Immature natural killer cell (primary cell): Measurements from ENCODE around the gene ABCA5. TPM values are rescaled to one million over a fixed set of nuclear protein-coding genes. Genes with fewer than 3 reads are reported as not detected.

ENCODE experiments used
- DNase-seq, 3 donors: peaks; one replicate each; pipeline ENCODE4 v3.0.0; 2022; ENCODE audit warnings: mixed read lengths in 1 of 3
- H3K27ac Mint-ChIP-seq, 6 donors: one replicate each; pipeline ENCODE4 v1.8.0; 2020; ENCODE audit warnings: mixed read lengths in 6 of 6, mild to moderate bottlenecking in 5 of 6, inconsistent platforms in 4 of 6, moderate library complexity in 3 of 6
- H3K27me3 Mint-ChIP-seq, 3 donors: one replicate each; pipeline ENCODE4 v1.8.0; 2020 to 2021; ENCODE audit warnings: low read depth in 3 of 3, mild to moderate bottlenecking in 3 of 3, mixed read lengths in 3 of 3, moderate library complexity in 3 of 3, inconsistent platforms in 1 of 3
- H3K36me3 Mint-ChIP-seq, 3 donors: one replicate each; pipeline ENCODE4 v1.8.0; 2020; ENCODE audit warnings: mixed read lengths in 3 of 3, inconsistent platforms in 2 of 3, mild to moderate bottlenecking in 2 of 3
- H3K4me1 Mint-ChIP-seq, 2 donors: one replicate each; pipeline ENCODE4 v1.8.0; 2020; ENCODE audit warnings: inconsistent platforms in 2 of 2, mild to moderate bottlenecking in 2 of 2, mixed read lengths in 2 of 2, moderate library complexity in 1 of 2
- H3K4me3 Mint-ChIP-seq, 5 donors: one replicate each; pipeline ENCODE4 v1.8.0; 2020; ENCODE audit warnings: mild to moderate bottlenecking in 5 of 5, mixed read lengths in 5 of 5, inconsistent platforms in 3 of 5, moderate library complexity in 3 of 5
- H3K9me3 Mint-ChIP-seq, 6 donors: one replicate each; pipeline ENCODE4 v1.8.0; 2020; ENCODE audit warnings: mild to moderate bottlenecking in 6 of 6, mixed read lengths in 6 of 6, inconsistent platforms in 4 of 6, moderate library complexity in 3 of 6
- polyA plus RNA-seq, 3 donors: library from polyadenylated mRNA; unstranded; fragments of 300-500 nt; fragmentation: Illumina TruSeq; gene quantifications; one replicate each; pipeline ENCODE4 v1.2.3, GENCODE V29; 2021

ABCA5 gene
- polyA plus RNA-seq, 3 donors from 2014 or later: 4.2 to 9.6 (median 4.7) TPM

- no peak overlapping the region for H3K4me3 Mint-ChIP-seq
- H3K9me3 Mint-ChIP-seq: no peaks in the 10 kb centered on the region
- H3K4me1 Mint-ChIP-seq: no peaks in the 10 kb centered on the region
- peaks cover 11 to 16% (median 13%) of the 10 kb centered on the region in 3 donors for H3K36me3 Mint-ChIP-seq
- H3K27ac Mint-ChIP-seq: no peak overlapping the region
- H3K27me3 Mint-ChIP-seq: no peaks in the 10 kb centered on the region
- no peak for DNase-seq
Measured at GRCh38 chr17:69269131-69269998, 57.6 kb downstream of the ABCA5 start.

- no peak overlapping the region for H3K4me3 Mint-ChIP-seq
- no peak for DNase-seq
- H3K9me3 Mint-ChIP-seq: no peaks in the 10 kb centered on the region
- H3K27ac Mint-ChIP-seq: no peak overlapping the region
- no peaks in the 10 kb centered on the region for H3K4me1 Mint-ChIP-seq
- H3K27me3 Mint-ChIP-seq: no peaks in the 10 kb centered on the region
- H3K36me3 Mint-ChIP-seq: peaks cover 15 to 20% (median 18%) of the 10 kb centered on the region in 3 donors
Measured at GRCh38 chr17:69268543-69269014, 58.4 kb downstream of the ABCA5 start.

GRCh38 chr17:69267219-69267618, 59.7 kb downstream of the ABCA5 start:
- H3K27ac Mint-ChIP-seq: no peak overlapping the region
- no peak overlapping the region for H3K4me3 Mint-ChIP-seq
- no peaks in the 10 kb centered on the region for H3K27me3 Mint-ChIP-seq
- H3K36me3 Mint-ChIP-seq: peaks cover 20 to 34% (median 21%) of the 10 kb centered on the region in 3 donors
- no peaks in the 10 kb centered on the region for H3K9me3 Mint-ChIP-seq
- H3K4me1 Mint-ChIP-seq: no peaks in the 10 kb centered on the region
- DNase-seq: no peak

GRCh38 chr17:69265873-69266272, 61.1 kb downstream of the ABCA5 start:
- no peaks in the 10 kb centered on the region for H3K4me1 Mint-ChIP-seq
- H3K9me3 Mint-ChIP-seq: no peaks in the 10 kb centered on the region
- no peak overlapping the region for H3K4me3 Mint-ChIP-seq
- peaks cover 21 to 34% (median 21%) of the 10 kb centered on the region in 3 donors for H3K36me3 Mint-ChIP-seq
- no peaks in the 10 kb centered on the region for H3K27me3 Mint-ChIP-seq
- no peak overlapping the region for H3K27ac Mint-ChIP-seq
- no peak for DNase-seq

- H3K4me1 Mint-ChIP-seq: no peaks in the 10 kb centered on the region
- no peaks in the 10 kb centered on the region for H3K27me3 Mint-ChIP-seq
- H3K27ac Mint-ChIP-seq: no peak overlapping the region
- H3K4me3 Mint-ChIP-seq: no peak overlapping the region
- H3K36me3 Mint-ChIP-seq: peaks cover 16 to 30% (median 18%) of the 10 kb centered on the region in 3 donors
- H3K9me3 Mint-ChIP-seq: no peaks in the 10 kb centered on the region
- DNase-seq: no peak
Measured at GRCh38 chr17:69254187-69254586, 72.7 kb downstream of the ABCA5 start.

GRCh38 chr17:69250641-69251040, 76.3 kb downstream of the ABCA5 start:
- no peaks in the 10 kb centered on the region for H3K27me3 Mint-ChIP-seq
- H3K27ac Mint-ChIP-seq: no peak overlapping the region
- H3K9me3 Mint-ChIP-seq: no peaks in the 10 kb centered on the region
- H3K4me3 Mint-ChIP-seq: no peak overlapping the region
- peaks cover 13 to 22% (median 17%) of the 10 kb centered on the region in 3 donors for H3K36me3 Mint-ChIP-seq
- DNase-seq: no peak
- no peaks in the 10 kb centered on the region for H3K4me1 Mint-ChIP-seq

- no peaks in the 10 kb centered on the region for H3K27me3 Mint-ChIP-seq
- H3K4me3 Mint-ChIP-seq: no peak overlapping the region
- no peaks in the 10 kb centered on the region for H3K4me1 Mint-ChIP-seq
- no peaks in the 10 kb centered on the region for H3K9me3 Mint-ChIP-seq
- DNase-seq: peak; percentile 22 to 36 (median 23)
- peaks cover 7 to 14% (median 10%) of the 10 kb centered on the region in 3 donors for H3K36me3 Mint-ChIP-seq
- no peak overlapping the region for H3K27ac Mint-ChIP-seq
Measured at GRCh38 chr17:69246726-69247375, 80.1 kb downstream of the ABCA5 start.

- Mint-ChIP-seq H3K4me1 (no peaks in the 10 kb centered on the region), H3K27ac (no peak overlapping the region)
Measured at GRCh38 chr17:69246202-69246601, 80.7 kb downstream of the ABCA5 start.

GRCh38 chr17:69245617-69246016, 81.3 kb downstream of the ABCA5 start:
- H3K4me1 Mint-ChIP-seq: no peaks in the 10 kb centered on the region
- no peaks in the 10 kb centered on the region for H3K27me3 Mint-ChIP-seq
- H3K9me3 Mint-ChIP-seq: no peaks in the 10 kb centered on the region
- peaks cover 7 to 21% (median 12%) of the 10 kb centered on the region in 3 donors for H3K36me3 Mint-ChIP-seq
- no peak for DNase-seq
- H3K4me3 Mint-ChIP-seq: no peak overlapping the region
- no peak overlapping the region for H3K27ac Mint-ChIP-seq

More at GRCh38 chr17:69246202-69246601, 80.7 kb downstream of the ABCA5 start:
- H3K36me3 Mint-ChIP-seq: peaks cover 7 to 17% (median 9%) of the 10 kb centered on the region in 3 donors
- no peaks in the 10 kb centered on the region for H3K9me3 Mint-ChIP-seq
- no peak overlapping the region for H3K4me3 Mint-ChIP-seq
- H3K27me3 Mint-ChIP-seq: no peaks in the 10 kb centered on the region
- no peak for DNase-seq

- no peaks in the 10 kb centered on the region for H3K27me3 Mint-ChIP-seq
- H3K27ac Mint-ChIP-seq: peak overlapping the region in 1 of 6 donors; percentile 8
- no peak for DNase-seq
- no peaks in the 10 kb centered on the region for H3K9me3 Mint-ChIP-seq
- peaks cover 7 to 16% (median 12%) of the 10 kb centered on the region in 3 donors for H3K36me3 Mint-ChIP-seq
- no peak overlapping the region for H3K4me3 Mint-ChIP-seq
- peaks cover 2 to 6% of the 10 kb centered on the region in 2 donors for H3K4me1 Mint-ChIP-seq
Measured at GRCh38 chr17:69239611-69240600, 87.0 kb downstream of the ABCA5 start.

GRCh38 chr17:69236946-69237345, 90.0 kb downstream of the ABCA5 start:
- H3K27me3 Mint-ChIP-seq: peaks cover 0 to 5% (median 3%) of the 10 kb centered on the region in 3 donors
- DNase-seq: no peak

GRCh38 chr17:69236464-69236863, 90.5 kb downstream of the ABCA5 start:
- Mint-ChIP-seq H3K36me3 (peaks cover 10 to 16% (median 12%) of the 10 kb centered on the region in 3 donors), H3K9me3 (peaks cover 5 to 14% (median 9%) of the 10 kb centered on the region in 6 donors), H3K27me3 (peaks cover 0 to 5% (median 3%) of the 10 kb centered on the region in 3 donors), H3K4me1 (peaks cover 2 to 6% of the 10 kb centered on the region in 2 donors), H3K27ac (no peak overlapping the region), H3K4me3 (no peak overlapping the region)
- DNase-seq: no peak

More at GRCh38 chr17:69236946-69237345, 90.0 kb downstream of the ABCA5 start:
- H3K4me1 Mint-ChIP-seq: peaks cover 2 to 6% of the 10 kb centered on the region in 2 donors
- peaks cover 10 to 17% (median 12%) of the 10 kb centered on the region in 3 donors for H3K36me3 Mint-ChIP-seq
- H3K4me3 Mint-ChIP-seq: no peak overlapping the region
- H3K9me3 Mint-ChIP-seq: peaks cover 5 to 14% (median 9%) of the 10 kb centered on the region in 6 donors
- H3K27ac Mint-ChIP-seq: no peak overlapping the region
